DOHH2 (cell line): ENCODE results near the gene LRRC7.

Experiments
- CTCF ChIP-seq: fragments of 200-600 bp; sonication (generic); IDR thresholded peaks from one replicate; pipeline ENCODE4 v1.5.1; 2014; ENCODE audit warnings: antibody characterized with exemption, mild to moderate bottlenecking, low read depth, low read length; ENCODE audit not compliant: poor library complexity, severe bottlenecking
- EZH2phosphoT487 ChIP-seq: fragments of 200-600 bp; sonication (generic); IDR thresholded peaks from 2 replicates; pipeline ENCODE4 v1.6.1; 2017; ENCODE audit warnings: borderline replicate concordance, mild to moderate bottlenecking, antibody characterized with exemption, low read length, moderate library complexity, mixed read lengths

DNA sequence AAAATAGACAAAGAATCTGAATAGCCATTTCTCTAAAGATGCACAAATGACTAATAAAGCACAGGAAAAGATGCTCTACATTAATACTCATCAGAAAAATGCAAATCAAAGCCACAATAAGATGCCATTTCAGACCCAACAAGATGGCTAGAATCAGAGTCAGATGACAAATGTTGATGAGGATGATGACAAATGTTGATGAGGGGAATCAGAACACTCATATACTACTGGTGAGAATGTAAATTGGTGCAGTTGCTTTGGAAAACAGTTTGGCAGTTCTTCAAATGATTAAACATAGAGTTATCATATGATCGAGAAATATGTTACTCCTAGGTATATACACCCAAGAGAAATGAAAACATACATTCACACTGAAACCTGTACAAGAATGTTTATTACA lies 603.8 kb downstream of the LRRC7 start:
- no peak for TF ChIP-seq CTCF
- no peak for TF ChIP-seq EZH2phosphoT487
